H1 (cell line): ENCODE results near the gene GDPD3. TPM values are rescaled to one million over a fixed set of nuclear protein-coding genes. Genes with fewer than 3 reads are reported as not detected.

Experiments used
- BACH1 ChIP-seq: IDR thresholded peaks from 2 replicates; pipeline ENCODE4 v1.6.1; 2012; ENCODE audit warnings: low read length, improper control_type of control experiment
- CHD2 ChIP-seq: IDR thresholded peaks from 2 replicates; pipeline ENCODE4 v1.6.1; 2012; ENCODE audit warnings: low read length, improper control_type of control experiment
- JUND ChIP-seq: IDR thresholded peaks from 2 replicates; pipeline ENCODE4 v1.6.1; 2011; ENCODE audit warnings: mild to moderate bottlenecking, improper control_type of control experiment, low read length
- KDM1A ChIP-seq: fragments of 200-600, 300-600 bp; sonication (generic); IDR thresholded peaks from 2 replicates; pipeline ENCODE4 v1.7.1; 2016; ENCODE audit warnings: mild to moderate bottlenecking, low read length, borderline replicate concordance
- PHF8 ChIP-seq: fragments of 200-600 bp; sonication (generic); conservative IDR thresholded peaks from 2 replicates; pipeline ENCODE4 v1.7.1; 2012; ENCODE audit warnings: low read depth, mild to moderate bottlenecking, inconsistent platforms, low read length, moderate library complexity
- POLR2AphosphoS5 ChIP-seq: IDR thresholded peaks from 2 replicates; pipeline ENCODE4 v1.6.1; 2011; ENCODE audit warnings: low read depth, low read length
- POU5F1 ChIP-seq: IDR thresholded peaks from 2 replicates; pipeline ENCODE4 v1.6.1; 2011; ENCODE audit warnings: low read depth, mild to moderate bottlenecking, low read length, moderate library complexity
- RFX5 ChIP-seq: IDR thresholded peaks from 2 replicates; pipeline ENCODE4 v1.6.1; 2011; ENCODE audit warnings: low read depth, low read length, improper control_type of control experiment, borderline replicate concordance
- SP1 ChIP-seq: IDR thresholded peaks from 2 replicates; pipeline ENCODE4 v1.6.1; 2011; ENCODE audit warnings: low read depth, low read length
- SRF ChIP-seq: IDR thresholded peaks from 2 replicates; pipeline ENCODE4 v1.6.1; 2011; ENCODE audit warnings: mild to moderate bottlenecking, low read depth, low read length, moderate library complexity
- SUZ12 ChIP-seq: fragments of 200-600 bp; sonication (generic); IDR thresholded peaks from 2 replicates; pipeline ENCODE4 v1.6.1; 2012; ENCODE audit warnings: mild to moderate bottlenecking, inconsistent platforms, low read length, moderate library complexity, mixed read lengths
- TAF7 ChIP-seq: optimal IDR thresholded peaks from 2 replicates; pipeline ENCODE3; 2011; ENCODE audit warnings: low read depth, mild to moderate bottlenecking, inconsistent platforms, low read length, moderate library complexity, borderline replicate concordance
- TCF12 ChIP-seq: IDR thresholded peaks from 2 replicates; pipeline ENCODE4 v1.6.1; 2011; ENCODE audit warnings: low read depth, mild to moderate bottlenecking, low read length
- USF2 ChIP-seq: IDR thresholded peaks from 2 replicates; pipeline ENCODE4 v1.6.1; 2011; ENCODE audit warnings: low read length, improper control_type of control experiment
- polyA plus RNA-seq, 7 experiments: library from polyadenylated mRNA; depleted of rRNA in 3 of 7; stranded (reverse) in 5 of 7; unstranded in 2 of 7; fragments of >200 nt in 5 of 7; fragments of 200-250 nt in 2 of 7; gene quantifications; 1 replicate in 5 of 7; 2 replicates in 1 of 7; 4 replicates in 1 of 7; pipeline versions ENCODE4 v1.2.1 to v1.2.3, GENCODE V29; 2011 to 2013; ENCODE audit warnings: missing spikeins in 2 of 7, mixed read lengths in 2 of 7
- total RNA-seq: library from RNA; stranded (reverse); fragmentation: NEBNext Ultra II Directional; extraction: Animal tissue kit (Norgen Biotek cat#: 25700); gene quantifications from 2 replicates; pipeline ENCODE4 v1.2.1, GENCODE V29; 2021
- TF ChIP-seq, protein P1 (sequence below): IDR thresholded peaks from 2 replicates; pipeline ENCODE4 v1.6.1; 2012; ENCODE audit warnings: inconsistent platforms
- TF ChIP-seq, protein P2 (sequence below), 3 experiments: IDR thresholded peaks; 1 replicate in 2 of 3; 2 replicates in 1 of 3; pipeline versions ENCODE4 v1.5.1 to v1.6.1; 2011; ENCODE audit warnings: low read length in 3 of 3, mild to moderate bottlenecking in 3 of 3, inconsistent platforms in 2 of 3, low read depth in 1 of 3, moderate library complexity in 1 of 3; ENCODE audit not compliant: insufficient read depth in 1 of 3; ENCODE audit errors: control extremely low read depth in 1 of 3

The GDPD3 gene
- total and polyA plus RNA-seq, 2 of the 8 experiments (the other 6 are each of a cell fraction or from before 2014, with no cell fraction given): 0.20 TPM; not detected in 1

- peak; percentile 40; the same call in 1 of the 2 replicates for TF ChIP-seq USF2
- no peak for TF ChIP-seq TCF12
- no peak for TF ChIP-seq BACH1
- TF ChIP-seq, protein P1, sequence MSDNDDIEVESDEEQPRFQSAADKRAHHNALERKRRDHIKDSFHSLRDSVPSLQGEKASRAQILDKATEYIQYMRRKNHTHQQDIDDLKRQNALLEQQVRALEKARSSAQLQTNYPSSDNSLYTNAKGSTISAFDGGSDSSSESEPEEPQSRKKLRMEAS: peak; percentile 55
- no peak for TF ChIP-seq JUND
- TF ChIP-seq POU5F1: no peak
- no peak for TF ChIP-seq SRF
- TF ChIP-seq POLR2AphosphoS5: no peak
- TF ChIP-seq, protein P2, sequence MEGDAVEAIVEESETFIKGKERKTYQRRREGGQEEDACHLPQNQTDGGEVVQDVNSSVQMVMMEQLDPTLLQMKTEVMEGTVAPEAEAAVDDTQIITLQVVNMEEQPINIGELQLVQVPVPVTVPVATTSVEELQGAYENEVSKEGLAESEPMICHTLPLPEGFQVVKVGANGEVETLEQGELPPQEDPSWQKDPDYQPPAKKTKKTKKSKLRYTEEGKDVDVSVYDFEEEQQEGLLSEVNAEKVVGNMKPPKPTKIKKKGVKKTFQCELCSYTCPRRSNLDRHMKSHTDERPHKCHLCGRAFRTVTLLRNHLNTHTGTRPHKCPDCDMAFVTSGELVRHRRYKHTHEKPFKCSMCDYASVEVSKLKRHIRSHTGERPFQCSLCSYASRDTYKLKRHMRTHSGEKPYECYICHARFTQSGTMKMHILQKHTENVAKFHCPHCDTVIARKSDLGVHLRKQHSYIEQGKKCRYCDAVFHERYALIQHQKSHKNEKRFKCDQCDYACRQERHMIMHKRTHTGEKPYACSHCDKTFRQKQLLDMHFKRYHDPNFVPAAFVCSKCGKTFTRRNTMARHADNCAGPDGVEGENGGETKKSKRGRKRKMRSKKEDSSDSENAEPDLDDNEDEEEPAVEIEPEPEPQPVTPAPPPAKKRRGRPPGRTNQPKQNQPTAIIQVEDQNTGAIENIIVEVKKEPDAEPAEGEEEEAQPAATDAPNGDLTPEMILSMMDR (IDR thresholded peaks at IDR 0.05; ENCODE audit: control extremely low read depth in 1 of 3, insufficient read depth in 1 of 3, low read depth in 1 of 3, low read length in 3 of 3): no peak
- no peak for TF ChIP-seq SP1
- TF ChIP-seq TAF7: no peak
- TF ChIP-seq CHD2: no peak
- 0 out of 2 replicates have a peak, but pooled peaks have one; percentile 17 for TF ChIP-seq PHF8
- no peak for TF ChIP-seq KDM1A
- no peak for TF ChIP-seq RFX5
- TF ChIP-seq SUZ12: no peak
These were observed 49.2 kb downstream of the GDPD3 start (continued) for GRCh38 chr16:30063893-30064728.
